HG03159 (cell line): ENCODE measurements around the gene SEC14L2.

Experiments used
- ATAC-seq: cut with Tn5 transposase; IDR thresholded peaks from one replicate; pipeline ENCODE4 v1.9.1; 2021; ENCODE audit warnings: mild to moderate bottlenecking, moderate library complexity; ENCODE audit not compliant: unreplicated experiment

Gene SEC14L2

GRCh38 chr22:30396871-30397655 is at the start of gene SEC14L2:
Gene SEC14L2 (plus strand): TSS chr22:30397018. CDS start chr22:30397117, 99 bp downstream.
- no peak for ATAC-seq

- ATAC-seq, result no peak
Observed at GRCh38 chr22:30347255-30347892, 49.4 kb upstream of the SEC14L2 start.

DNA sequence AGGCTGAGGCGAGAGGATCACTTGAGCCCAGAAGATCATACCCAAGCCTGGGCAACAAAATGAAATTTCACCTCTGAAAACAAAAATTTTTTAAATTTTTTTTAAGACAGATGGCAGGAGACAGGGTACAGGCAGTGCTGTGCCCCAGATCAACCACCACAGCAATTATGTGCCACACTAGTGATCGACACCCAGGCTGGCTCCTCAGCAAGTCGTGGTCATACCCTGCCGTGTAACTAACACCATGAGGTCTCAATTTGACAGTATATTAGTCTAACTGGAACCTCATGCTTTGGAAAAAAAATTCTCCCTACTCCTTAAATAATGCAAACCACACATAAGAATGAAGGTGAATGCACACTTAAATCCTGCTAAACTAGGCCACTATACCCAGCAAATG is 48.4 kb upstream of the SEC14L2 start:
- no peak for ATAC-seq

DNA sequence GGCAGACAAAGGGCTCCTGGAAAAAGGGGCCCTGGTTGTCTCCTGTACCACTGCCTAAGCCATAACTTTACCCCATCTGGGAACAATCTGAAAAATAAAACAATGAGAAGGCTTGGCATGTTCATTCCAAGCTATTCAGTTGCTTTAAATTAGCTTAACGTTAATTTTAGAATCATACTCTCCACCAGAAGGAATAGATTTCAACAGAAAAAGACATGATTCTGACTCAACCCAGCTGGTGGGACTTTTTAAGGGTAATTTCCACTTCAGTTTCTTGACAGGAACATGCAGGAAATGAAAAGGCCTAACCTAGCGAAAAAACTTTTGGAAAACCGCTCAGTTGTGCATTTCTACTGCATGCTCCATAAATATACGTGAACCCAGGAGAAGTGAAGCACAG is 48.0 kb upstream of the SEC14L2 start:
- no peak for ATAC-seq

- ATAC-seq, result no peak
Observed at GRCh38 chr22:30351226-30351625, 45.6 kb upstream of the SEC14L2 start.

DNA sequence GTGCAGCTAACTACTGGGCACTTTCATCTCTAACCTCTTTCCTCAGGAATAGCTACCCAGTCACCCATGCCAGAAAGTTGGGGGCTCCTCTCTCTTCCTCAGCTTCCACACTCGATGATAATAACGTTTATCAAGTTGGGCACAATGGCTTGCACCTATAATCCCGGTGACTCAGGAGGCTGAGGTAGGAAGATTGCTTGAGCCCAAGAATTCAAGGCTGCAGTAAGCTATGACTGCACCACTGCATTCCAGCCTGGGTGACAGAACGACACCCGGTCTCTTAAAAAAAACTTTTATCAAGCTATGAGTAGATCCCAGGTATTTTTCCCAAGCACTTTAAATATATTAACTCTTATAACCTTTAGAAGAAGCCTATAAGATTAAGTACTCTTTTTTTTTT is 42.2 kb upstream of the SEC14L2 start:
- ATAC-seq, result no peak

- ATAC-seq, result peak; percentile 91
Observed at GRCh38 chr22:30356449-30357235, 40.2 kb upstream of the SEC14L2 start, which contains the start of the genes CCDC157 and SF3A1. Gene CCDC157 (plus strand): TSS chr22:30357007. CDS start chr22:30366001, 8,994 bp downstream. Gene SF3A1 (minus strand): TSS chr22:30356894. CDS start chr22:30356792, 102 bp downstream.

GRCh38 chr22:30357236-30357570 is 39.6 kb upstream of the SEC14L2 start:
- ATAC-seq, result no peak

- ATAC-seq, result no peak
Observed at GRCh38 chr22:30357650-30358215, 39.1 kb upstream of the SEC14L2 start.

- no peak for ATAC-seq
Observed at GRCh38 chr22:30358541-30358940, 38.3 kb upstream of the SEC14L2 start.

- ATAC-seq, result no peak
Observed at GRCh38 chr22:30361916-30362650, 34.7 kb upstream of the SEC14L2 start.

- ATAC-seq, result no peak
Observed at GRCh38 chr22:30362651-30363281, 34.1 kb upstream of the SEC14L2 start.

DNA sequence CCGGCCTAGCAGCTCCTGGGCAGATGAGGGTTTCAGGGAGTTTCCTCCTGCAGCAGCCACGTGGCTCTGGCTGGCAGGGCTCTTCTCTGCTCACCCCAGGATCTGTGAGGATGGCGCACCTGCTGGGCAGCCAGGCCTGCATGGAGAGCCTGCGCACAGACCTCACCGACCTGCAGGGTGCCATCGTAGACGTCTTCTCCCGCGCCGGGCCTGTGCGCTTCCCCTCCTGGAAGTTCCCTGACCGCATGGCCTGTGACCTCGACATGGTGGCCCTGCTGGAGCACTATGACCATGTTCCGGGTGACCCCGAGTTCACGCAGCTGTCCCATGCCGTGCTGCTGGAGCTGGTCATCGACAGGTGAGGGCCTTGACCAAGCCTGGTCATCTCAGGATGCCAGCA is 30.9 kb upstream of the SEC14L2 start:
- no peak for ATAC-seq

DNA sequence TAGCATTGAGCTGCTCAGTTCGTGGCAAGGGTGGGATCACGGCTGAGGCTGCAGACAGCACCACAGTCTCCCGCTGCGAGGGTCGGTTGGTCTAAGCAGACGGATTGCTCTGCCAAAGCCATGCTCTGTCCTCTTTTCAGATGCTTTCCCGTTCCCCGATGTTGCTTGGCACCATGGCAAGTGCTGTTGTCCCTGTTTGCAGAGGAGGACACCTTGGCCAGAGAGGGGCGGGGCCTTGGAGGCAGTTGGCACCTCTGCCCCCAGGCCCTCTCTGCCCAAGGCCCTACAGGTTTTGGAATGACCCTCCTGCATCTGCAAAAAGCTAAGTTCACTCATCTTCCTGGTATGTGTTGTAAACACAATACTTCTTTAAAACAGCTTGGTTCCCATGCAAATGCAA is 28.4 kb upstream of the SEC14L2 start:
- ATAC-seq, result no peak

DNA sequence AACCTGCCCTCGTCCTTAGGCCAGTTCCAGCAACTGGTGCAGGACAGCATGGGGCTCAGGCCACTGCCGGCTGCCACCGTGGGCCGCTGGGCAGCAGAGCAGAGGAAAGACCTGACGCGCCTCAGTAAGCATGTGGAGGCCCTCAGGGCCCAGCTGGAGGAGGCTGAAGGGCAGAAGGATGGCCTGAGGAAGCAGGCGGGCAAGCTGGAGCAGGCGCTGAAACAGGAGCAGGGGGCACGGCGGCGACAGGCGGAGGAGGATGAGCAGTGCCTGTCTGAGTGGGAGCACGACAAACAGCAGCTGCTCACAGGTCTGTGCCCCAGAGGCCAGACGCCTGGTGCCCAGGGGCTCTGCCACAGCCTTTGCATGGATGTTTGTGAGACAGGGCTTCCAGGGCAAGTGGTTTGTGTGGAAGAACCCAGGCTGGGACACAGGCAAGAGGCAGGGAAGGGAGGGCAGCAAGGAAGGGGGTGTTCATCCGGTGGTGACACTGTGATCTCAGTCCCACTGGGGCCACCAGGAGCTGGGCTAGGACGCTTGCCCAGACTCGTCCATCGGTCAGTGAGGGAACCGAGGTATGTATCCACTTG is 26.1 kb upstream of the SEC14L2 start:
- ATAC-seq, result no peak

- ATAC-seq, result no peak
Observed at GRCh38 chr22:30371321-30371720, 25.5 kb upstream of the SEC14L2 start.

DNA sequence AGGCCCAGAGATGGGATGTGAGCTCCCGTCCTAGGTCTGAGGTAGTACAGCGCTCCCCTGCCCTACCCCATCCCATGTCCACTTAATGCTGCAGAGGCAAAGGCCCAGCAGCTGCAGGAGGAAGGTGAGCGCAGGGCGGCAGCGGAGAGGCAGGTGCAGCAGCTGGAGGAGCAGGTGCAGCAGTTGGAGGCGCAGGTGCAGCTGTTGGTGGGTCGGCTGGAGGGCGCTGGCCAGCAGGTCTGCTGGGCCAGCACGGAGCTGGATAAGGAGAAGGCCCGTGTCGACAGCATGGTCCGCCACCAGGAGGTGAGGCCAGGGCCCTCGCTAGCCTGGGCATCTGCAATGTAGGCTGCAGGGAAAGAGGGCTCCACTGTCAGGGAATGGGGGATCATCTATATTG is 24.8 kb upstream of the SEC14L2 start:
- ATAC-seq, result no peak

GRCh38 chr22:30372915-30373314 is 23.9 kb upstream of the SEC14L2 start:
- ATAC-seq, result no peak
